Measurements from ENCODE around the gene LRATD1. TPM values are rescaled to one million over a fixed set of nuclear protein-coding genes. Genes with fewer than 3 reads are reported as not detected.

LRATD1 gene
- total and polyA plus RNA-seq, 9 of the 15 experiments (the other 6 are each of a cell fraction or from before 2014, with no cell fraction given) = 0.36 to 6.5 (median 2.8) TPM

DNA sequence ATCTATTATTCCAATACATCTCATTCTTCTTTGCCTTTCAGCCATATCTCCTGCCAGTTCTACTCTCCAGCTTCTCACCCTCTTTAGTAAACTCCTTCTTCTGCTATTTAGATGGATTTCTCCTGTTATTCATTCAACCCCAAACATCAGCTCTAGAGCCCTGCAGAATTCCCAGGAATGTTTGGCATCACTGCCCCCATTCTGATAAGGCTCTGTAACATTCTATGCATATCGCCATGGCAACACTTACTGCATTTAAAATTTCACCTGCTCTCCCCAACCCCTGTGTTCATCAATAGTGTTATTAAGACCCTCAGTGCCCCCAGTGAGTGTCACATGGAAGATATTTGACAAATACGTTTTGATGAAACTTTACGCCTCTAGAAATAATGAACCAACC is 28.6 kb downstream of the LRATD1 start:
- H3K79me2 ChIP-seq (ENCODE audit: control insufficient read depth, insufficient read depth, low read length) = no peaks in the 10 kb centered on the region
- in situ Hi-C loops (cut with MboI) (no loop called here), intact Hi-C loops (cut with micrococcal nuclease) (no loop called here)
- ChIA-PET POLR2A (no interaction called here), CTCF (ENCODE audit: low intra/inter-chr PET ratio) (no interaction called here)
- no peaks in the 10 kb centered on the region for H3K9me3 ChIP-seq (replicated peaks; ENCODE audit: control insufficient read depth, insufficient read depth, low read depth, low read length)
- H3K4me3 ChIP-seq = no peak overlapping the region
- H3K4me1 ChIP-seq (replicated peaks in 1 of 2; ENCODE audit: control insufficient read depth in 2 of 2, insufficient read depth in 2 of 2, low read length in 2 of 2) = no peaks in the 10 kb centered on the region
- no peak overlapping the region for H3K27ac ChIP-seq (ENCODE audit: extremely low read depth, low read depth, low read length)
- WGBS (ENCODE audit: insufficient coverage, low coverage, missing lambda C conversion rate) = 7% methylated on average over 3 of the region's 3 CpGs
- no peaks in the 10 kb centered on the region for H3K9me1 ChIP-seq (ENCODE audit: control insufficient read depth, insufficient read depth, low read length)
- no peaks in the 10 kb centered on the region for H4K20me1 ChIP-seq (replicated peaks; ENCODE audit: control insufficient read depth, insufficient read depth, low read length)
- no peaks in the 10 kb centered on the region for H3K36me3 ChIP-seq (ENCODE audit: control insufficient read depth, insufficient read depth, low read length)
- ATAC-seq (no peak), DNase-seq (ENCODE audit: extremely low read depth in 1 of 4, low spot score in 3 of 4) (no peak), FAIRE-seq (no peak)
- no peak overlapping the region for H3K9ac ChIP-seq (ENCODE audit: insufficient read depth in 1 of 2, low read depth in 2 of 2, low read length in 2 of 2)
- H3K4me2 ChIP-seq (ENCODE audit: insufficient read depth, low read length) = no peak overlapping the region
- TF ChIP-seq ZNF79 (CRISPR knock-in tag; IDR thresholded peaks at IDR 0.05; ENCODE audit: low read depth) = no peak
- no peak for TF ChIP-seq NR2C2 (CRISPR knock-in tag; IDR thresholded peaks at IDR 0.05)
- no peak for TF ChIP-seq NR2C2 (tag; IDR thresholded peaks at IDR 0.05)
- TF ChIP-seq FOXP1 (CRISPR knock-in tag; IDR thresholded peaks at IDR 0.05) = no peak
- no peak for TF ChIP-seq PHB2 (IDR thresholded peaks at IDR 0.05; ENCODE audit: low read depth)
- no peak for TF ChIP-seq GATAD2A (IDR thresholded peaks at IDR 0.05)
- TF ChIP-seq ZNF3 (CRISPR knock-in tag; IDR thresholded peaks at IDR 0.05) = no peak
- no peak for TF ChIP-seq HMG20B (CRISPR knock-in tag; IDR thresholded peaks at IDR 0.05)
- no peaks in the 10 kb centered on the region for H3K27me3 ChIP-seq (ENCODE audit: control insufficient read depth in 2 of 2, insufficient read depth in 2 of 2, low read length in 2 of 2)
- BruUV-seq (replicated peaks) = no TSS peak
- H2AFZ ChIP-seq (ENCODE audit: low read depth, low read length) = no peak overlapping the region

DNA sequence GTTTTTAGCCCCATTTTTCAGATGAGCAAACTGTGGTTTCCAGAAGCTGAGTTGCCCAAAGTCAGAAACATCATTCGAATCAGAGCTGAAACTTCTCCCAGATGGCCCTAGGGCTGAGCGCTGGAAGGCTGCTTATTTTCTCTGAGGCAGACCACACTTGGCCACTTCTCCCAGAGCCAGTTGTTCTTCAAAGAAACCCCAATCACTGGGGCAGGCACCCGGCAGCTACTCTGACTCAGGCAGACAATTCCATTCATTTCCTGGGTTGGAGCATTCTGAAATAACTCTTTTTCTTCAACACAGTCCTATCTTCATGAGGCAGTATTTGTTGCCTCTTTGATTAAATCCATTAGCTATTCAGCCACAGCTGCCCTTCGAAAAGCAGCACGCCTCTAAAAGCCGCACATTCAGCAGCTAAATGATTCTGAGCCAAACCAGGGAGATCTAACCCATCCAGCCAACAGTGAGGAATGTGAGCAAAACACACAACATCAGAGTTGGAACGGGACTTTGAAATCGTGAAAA is 40.9 kb downstream of the LRATD1 start:
- no peak for DNase-seq (ENCODE audit: extremely low read depth in 1 of 4, low spot score in 3 of 4)
- no peak for ATAC-seq
- Histone ChIP-seq H3K9ac (ENCODE audit: insufficient read depth in 1 of 2, low read depth in 2 of 2, low read length in 2 of 2) (no peak overlapping the region), H3K36me3 (ENCODE audit: control insufficient read depth, insufficient read depth, low read length) (no peaks in the 10 kb centered on the region), H3K27ac (ENCODE audit: extremely low read depth, low read depth, low read length) (no peak overlapping the region), H3K27me3 (ENCODE audit: control insufficient read depth in 2 of 2, insufficient read depth in 2 of 2, low read length in 2 of 2) (no peaks in the 10 kb centered on the region), H3K9me1 (ENCODE audit: control insufficient read depth, insufficient read depth, low read length) (no peaks in the 10 kb centered on the region), H3K4me1 (replicated peaks in 1 of 2; ENCODE audit: control insufficient read depth in 2 of 2, insufficient read depth in 2 of 2, low read length in 2 of 2) (no peaks in the 10 kb centered on the region; a peak in 1 of 5 replicates), H4K20me1 (replicated peaks; ENCODE audit: control insufficient read depth, insufficient read depth, low read length) (no peaks in the 10 kb centered on the region), H3K9me3 (replicated peaks; ENCODE audit: control insufficient read depth, insufficient read depth, low read depth, low read length) (no peaks in the 10 kb centered on the region), H3K4me2 (ENCODE audit: insufficient read depth, low read length) (no peak overlapping the region), H3K4me3 (no peak overlapping the region), H3K79me2 (ENCODE audit: control insufficient read depth, insufficient read depth, low read length) (no peaks in the 10 kb centered on the region), H2AFZ (ENCODE audit: low read depth, low read length) (no peak overlapping the region)
- CTCF ChIA-PET (ENCODE audit: low intra/inter-chr PET ratio) = no interaction called here
- WGBS (ENCODE audit: insufficient coverage, low coverage, missing lambda C conversion rate) = 2% methylated on average over 8 of the region's 8 CpGs
- intact Hi-C loops (cut with micrococcal nuclease) = no loop called here
- FAIRE-seq = no peak
- POLR2A ChIA-PET = no interaction called here
- no TSS peak for BruUV-seq (replicated peaks)
- in situ Hi-C loops (cut with MboI) = no loop called here
- TF ChIP-seq, protein P1, sequence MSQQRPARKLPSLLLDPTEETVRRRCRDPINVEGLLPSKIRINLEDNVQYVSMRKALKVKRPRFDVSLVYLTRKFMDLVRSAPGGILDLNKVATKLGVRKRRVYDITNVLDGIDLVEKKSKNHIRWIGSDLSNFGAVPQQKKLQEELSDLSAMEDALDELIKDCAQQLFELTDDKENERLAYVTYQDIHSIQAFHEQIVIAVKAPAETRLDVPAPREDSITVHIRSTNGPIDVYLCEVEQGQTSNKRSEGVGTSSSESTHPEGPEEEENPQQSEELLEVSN (IDR thresholded peaks at IDR 0.05; ENCODE audit: borderline replicate concordance in 1 of 2, extremely low read depth in 1 of 2, insufficient read depth in 1 of 2, insufficient read length in 1 of 2, low read depth in 1 of 2, low read length in 1 of 2, poor library complexity in 1 of 2, severe bottlenecking in 1 of 2) = no peak
- TF ChIP-seq, protein P2, sequence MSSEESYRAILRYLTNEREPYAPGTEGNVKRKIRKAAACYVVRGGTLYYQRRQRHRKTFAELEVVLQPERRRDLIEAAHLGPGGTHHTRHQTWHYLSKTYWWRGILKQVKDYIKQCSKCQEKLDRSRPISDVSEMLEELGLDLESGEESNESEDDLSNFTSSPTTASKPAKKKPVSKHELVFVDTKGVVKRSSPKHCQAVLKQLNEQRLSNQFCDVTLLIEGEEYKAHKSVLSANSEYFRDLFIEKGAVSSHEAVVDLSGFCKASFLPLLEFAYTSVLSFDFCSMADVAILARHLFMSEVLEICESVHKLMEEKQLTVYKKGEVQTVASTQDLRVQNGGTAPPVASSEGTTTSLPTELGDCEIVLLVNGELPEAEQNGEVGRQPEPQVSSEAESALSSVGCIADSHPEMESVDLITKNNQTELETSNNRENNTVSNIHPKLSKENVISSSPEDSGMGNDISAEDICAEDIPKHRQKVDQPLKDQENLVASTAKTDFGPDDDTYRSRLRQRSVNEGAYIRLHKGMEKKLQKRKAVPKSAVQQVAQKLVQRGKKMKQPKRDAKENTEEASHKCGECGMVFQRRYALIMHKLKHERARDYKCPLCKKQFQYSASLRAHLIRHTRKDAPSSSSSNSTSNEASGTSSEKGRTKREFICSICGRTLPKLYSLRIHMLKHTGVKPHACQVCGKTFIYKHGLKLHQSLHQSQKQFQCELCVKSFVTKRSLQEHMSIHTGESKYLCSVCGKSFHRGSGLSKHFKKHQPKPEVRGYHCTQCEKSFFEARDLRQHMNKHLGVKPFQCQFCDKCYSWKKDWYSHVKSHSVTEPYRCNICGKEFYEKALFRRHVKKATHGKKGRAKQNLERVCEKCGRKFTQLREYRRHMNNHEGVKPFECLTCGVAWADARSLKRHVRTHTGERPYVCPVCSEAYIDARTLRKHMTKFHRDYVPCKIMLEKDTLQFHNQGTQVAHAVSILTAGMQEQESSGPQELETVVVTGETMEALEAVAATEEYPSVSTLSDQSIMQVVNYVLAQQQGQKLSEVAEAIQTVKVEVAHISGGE (CRISPR knock-in tag; IDR thresholded peaks at IDR 0.05) = no peak
- TF ChIP-seq FOXA3 (CRISPR knock-in tag; conservative IDR thresholded peaks at IDR 0.05 in 1 of 2, IDR thresholded peaks at IDR 0.05 in 1 of 2) (no peak), PHF20 (IDR thresholded peaks at IDR 0.05; ENCODE audit: partially characterized antibody) (no peak)

All from K562 (cell line).